Activated naive CD4-positive, alpha-beta T cell treated with Interleukin-2 at 50 U/mL for 16 hours (primary cell): ENCODE data around the gene CHEK2.
"Not testable (repeated sequence)": the region's sequence is repeated elsewhere in the genome, so short reads cannot be mapped to it uniquely, and the experiment has no call there.

Experiments used
- DNase-seq: peaks from one replicate; pipeline ENCODE4 v3.0.0-alpha.2; 2020

CHEK2 gene

GRCh38 chr22:28682966-28683365 lies 58.7 kb downstream of the CHEK2 start:
- not testable (repeated sequence) for DNase-seq

- not testable (repeated sequence) for DNase-seq
Observed at GRCh38 chr22:28680813-28681490, 60.7 kb downstream of the CHEK2 start.

GRCh38 chr22:28679611-28680287 lies 61.9 kb downstream of the CHEK2 start, which contains the start of gene TTC28:
Gene TTC28, minus strand, starts transcription at chr22:28679840. Its CDS starts 117 bp downstream, at chr22:28679723.
- peak; percentile 5 for DNase-seq

GRCh38 chr22:28678778-28679610 lies 62.6 kb downstream of the CHEK2 start:
- peak; percentile 3 for DNase-seq

- not testable (repeated sequence) for DNase-seq
Observed at GRCh38 chr22:28678170-28678569, 63.5 kb downstream of the CHEK2 start.

- DNase-seq: peak; percentile 6
Observed at GRCh38 chr22:28674121-28674563, 67.5 kb downstream of the CHEK2 start.

GRCh38 chr22:28670756-28671155 lies 70.9 kb downstream of the CHEK2 start:
- no peak for DNase-seq

GRCh38 chr22:28670161-28670560 lies 71.5 kb downstream of the CHEK2 start:
- DNase-seq: no peak

- DNase-seq: no peak
Observed at GRCh38 chr22:28669387-28669786, 72.2 kb downstream of the CHEK2 start.

GRCh38 chr22:28663569-28663942 lies 78.1 kb downstream of the CHEK2 start:
- not testable (repeated sequence) for DNase-seq

- DNase-seq: no peak
Observed at GRCh38 chr22:28658448-28658847, 83.2 kb downstream of the CHEK2 start.

- DNase-seq: no peak
Observed at GRCh38 chr22:28656181-28656580, 85.4 kb downstream of the CHEK2 start.

- no peak for DNase-seq
Observed at GRCh38 chr22:28650463-28650862, 91.2 kb downstream of the CHEK2 start.

GRCh38 chr22:28648792-28649191 lies 92.8 kb downstream of the CHEK2 start:
- DNase-seq: no peak

GRCh38 chr22:28647216-28647615 lies 94.4 kb downstream of the CHEK2 start:
- DNase-seq: no peak

- DNase-seq: no peak
Observed at GRCh38 chr22:28639321-28639720, 102.3 kb downstream of the CHEK2 start.
